ENCODE data around the gene AJAP1.

Gene AJAP1

GRCh38 chr1:4781646-4782045 is 127.2 kb downstream of the AJAP1 start:
- Histone ChIP-seq H3K79me2 (ENCODE audit: low read length) (no peaks in the 10 kb centered on the region), H2AFZ (ENCODE audit: low read length) (no peak overlapping the region), H3K4me3 (ENCODE audit: low read length) (no peak overlapping the region), H3K36me3 (replicated peaks; ENCODE audit: insufficient read depth, low read length) (no peaks in the 10 kb centered on the region), H3K4me2 (ENCODE audit: low read depth, low read length) (no peak overlapping the region), H3K9me3 (replicated peaks; ENCODE audit: insufficient read depth, low read length) (no peaks in the 10 kb centered on the region), H3K4me1 (ENCODE audit: low read length) (no peaks in the 10 kb centered on the region), H3K27me3 (replicated peaks; ENCODE audit: insufficient read depth, low read length) (peaks cover 92% of the 10 kb centered on the region), H4K20me1 (ENCODE audit: insufficient read depth, low read length) (no peaks in the 10 kb centered on the region), H3K27ac (ENCODE audit: low read length) (no peak overlapping the region), H3K9me2 (replicated peaks; ENCODE audit: insufficient read depth, low read length) (no peaks in the 10 kb centered on the region), H3F3A (ENCODE audit: insufficient read depth, low read length) (no peaks in the 10 kb centered on the region), H3K9ac (ENCODE audit: low read length) (no peak overlapping the region)
- DNase-seq, result no peak
- TF ChIP-seq CTCF (IDR thresholded peaks at IDR 0.05; ENCODE audit: low read length) (no peak), EZH2 (optimal IDR thresholded peaks at IDR 0.05; ENCODE audit: low read depth, low read length) (no peak), EZH2phosphoT487 (IDR thresholded peaks at IDR 0.05; ENCODE audit: low read length) (no peak)

GRCh38 chr1:4784761-4785160 is 130.4 kb downstream of the AJAP1 start:
- no peak for TF ChIP-seq EZH2phosphoT487 (IDR thresholded peaks at IDR 0.05; ENCODE audit: low read length)
- no peak for TF ChIP-seq CTCF (IDR thresholded peaks at IDR 0.05; ENCODE audit: low read length)
- no peak for TF ChIP-seq EZH2 (optimal IDR thresholded peaks at IDR 0.05; ENCODE audit: low read depth, low read length)
- H3K27me3 ChIP-seq (replicated peaks; ENCODE audit: insufficient read depth, low read length), result peaks cover 92% of the 10 kb centered on the region
- no peaks in the 10 kb centered on the region for H3K9me2 ChIP-seq (replicated peaks; ENCODE audit: insufficient read depth, low read length)
- no peak overlapping the region for H3K27ac ChIP-seq (ENCODE audit: low read length)
- H3K36me3 ChIP-seq (replicated peaks; ENCODE audit: insufficient read depth, low read length), result no peaks in the 10 kb centered on the region
- H3K4me1 ChIP-seq (ENCODE audit: low read length), result no peaks in the 10 kb centered on the region
- no peaks in the 10 kb centered on the region for H3K79me2 ChIP-seq (ENCODE audit: low read length)
- DNase-seq, result no peak
- no peak overlapping the region for H3K4me3 ChIP-seq (ENCODE audit: low read length)
- H4K20me1 ChIP-seq (ENCODE audit: insufficient read depth, low read length), result no peaks in the 10 kb centered on the region
- no peaks in the 10 kb centered on the region for H3F3A ChIP-seq (ENCODE audit: insufficient read depth, low read length)
- H3K9me3 ChIP-seq (replicated peaks; ENCODE audit: insufficient read depth, low read length), result no peaks in the 10 kb centered on the region
- H3K9ac ChIP-seq (ENCODE audit: low read length), result no peak overlapping the region
- H3K4me2 ChIP-seq (ENCODE audit: low read depth, low read length), result no peak overlapping the region
- no peak overlapping the region for H2AFZ ChIP-seq (ENCODE audit: low read length)

GRCh38 chr1:4786055-4786454 is 131.6 kb downstream of the AJAP1 start:
- Histone ChIP-seq H3K9ac (ENCODE audit: low read length) (no peak overlapping the region), H3F3A (ENCODE audit: insufficient read depth, low read length) (no peaks in the 10 kb centered on the region), H2AFZ (ENCODE audit: low read length) (no peak overlapping the region), H3K4me3 (ENCODE audit: low read length) (no peak overlapping the region), H3K27ac (ENCODE audit: low read length) (no peak overlapping the region), H4K20me1 (ENCODE audit: insufficient read depth, low read length) (no peaks in the 10 kb centered on the region), H3K27me3 (replicated peaks; ENCODE audit: insufficient read depth, low read length) (peaks cover 93% of the 10 kb centered on the region), H3K79me2 (ENCODE audit: low read length) (no peaks in the 10 kb centered on the region), H3K36me3 (replicated peaks; ENCODE audit: insufficient read depth, low read length) (no peaks in the 10 kb centered on the region), H3K9me3 (replicated peaks; ENCODE audit: insufficient read depth, low read length) (no peaks in the 10 kb centered on the region), H3K4me2 (ENCODE audit: low read depth, low read length) (no peak overlapping the region), H3K9me2 (replicated peaks; ENCODE audit: insufficient read depth, low read length) (no peaks in the 10 kb centered on the region), H3K4me1 (ENCODE audit: low read length) (no peaks in the 10 kb centered on the region)
- DNase-seq, result no peak
- TF ChIP-seq EZH2 (optimal IDR thresholded peaks at IDR 0.05; ENCODE audit: low read depth, low read length), result no peak

- H3K27me3 ChIP-seq (replicated peaks; ENCODE audit: insufficient read depth, low read length), result peaks cover 91% of the 10 kb centered on the region
- H3K4me3 ChIP-seq (ENCODE audit: low read length), result no peak overlapping the region
- no peak for DNase-seq
- no peak overlapping the region for H3K27ac ChIP-seq (ENCODE audit: low read length)
- no peak overlapping the region for H3K4me2 ChIP-seq (ENCODE audit: low read depth, low read length)
- H3K4me1 ChIP-seq (ENCODE audit: low read length), result no peaks in the 10 kb centered on the region
- H3K79me2 ChIP-seq (ENCODE audit: low read length), result no peaks in the 10 kb centered on the region
- no peak overlapping the region for H3K9ac ChIP-seq (ENCODE audit: low read length)
- H2AFZ ChIP-seq (ENCODE audit: low read length), result no peak overlapping the region
- H3K36me3 ChIP-seq (replicated peaks; ENCODE audit: insufficient read depth, low read length), result no peaks in the 10 kb centered on the region
- no peaks in the 10 kb centered on the region for H3K9me2 ChIP-seq (replicated peaks; ENCODE audit: insufficient read depth, low read length)
- H4K20me1 ChIP-seq (ENCODE audit: insufficient read depth, low read length), result no peaks in the 10 kb centered on the region
- no peaks in the 10 kb centered on the region for H3K9me3 ChIP-seq (replicated peaks; ENCODE audit: insufficient read depth, low read length)
- TF ChIP-seq CTCF (IDR thresholded peaks at IDR 0.05; ENCODE audit: low read length), result no peak
- no peak for TF ChIP-seq EZH2phosphoT487 (IDR thresholded peaks at IDR 0.05; ENCODE audit: low read length)
- TF ChIP-seq EZH2 (optimal IDR thresholded peaks at IDR 0.05; ENCODE audit: low read depth, low read length), result no peak
- H3F3A ChIP-seq (ENCODE audit: insufficient read depth, low read length), result no peaks in the 10 kb centered on the region
These were observed 133.1 kb downstream of the AJAP1 start for GRCh38 chr1:4787551-4787950.

All from MM.1S (cell line).